GM12892 (cell line): ENCODE results near the gene CLN3.
"Not testable (repeated sequence)": the region's sequence is repeated elsewhere in the genome, so short reads cannot be mapped to it uniquely, and the experiment has no call there.

Experiments
- POLR2A ChIP-seq: IDR thresholded peaks from 2 replicates; pipeline ENCODE4 v1.6.1; 2011; ENCODE audit warnings: low read depth, low read length, control low read depth
- POLR2AphosphoS5 ChIP-seq: IDR thresholded peaks from 2 replicates; pipeline ENCODE4 v1.6.1; 2011; ENCODE audit warnings: low read depth, low read length, control low read depth
- TAF1 ChIP-seq: IDR thresholded peaks from 2 replicates; pipeline ENCODE4 v1.6.1; 2011; ENCODE audit warnings: low read depth, mild to moderate bottlenecking, control low read depth, low read length, borderline replicate concordance

GRCh38 chr16:28527100-28527785 lies 35.4 kb upstream of the CLN3 start:
- TF ChIP-seq POLR2A, POLR2AphosphoS5, TAF1: not testable (repeated sequence)
